IPS-18c (cell line): ENCODE data around the gene RTN4RL2.

ENCODE experiments used
- H3K4me3 ChIP-seq: 2 replicates; pipeline ENCODE4 v1.7.0; 2013; ENCODE audit warnings: low read depth, mild to moderate bottlenecking, low read length, moderate library complexity; ENCODE audit not compliant: insufficient read depth
- H3K9me3 ChIP-seq: one replicate; pipeline ENCODE4 v1.6.1; 2013; ENCODE audit warnings: mild to moderate bottlenecking, low read length, moderate library complexity; ENCODE audit not compliant: control insufficient read depth, insufficient read depth

RTN4RL2 gene

GRCh38 chr11:57458060-57458409 lies 2.3 kb upstream of the RTN4RL2 start:
- H3K4me3 ChIP-seq: peak overlapping the region; percentile 4; the same call in 1 of the 2 replicates
- H3K9me3 ChIP-seq: no peaks in the 10 kb centered on the region

GRCh38 chr11:57458410-57459163 lies 1.7 kb upstream of the RTN4RL2 start:
- peak overlapping the region; percentile 46 for H3K4me3 ChIP-seq
- H3K9me3 ChIP-seq: no peaks in the 10 kb centered on the region

- H3K9me3 ChIP-seq: no peaks in the 10 kb centered on the region
- peak overlapping the region; percentile 46 for H3K4me3 ChIP-seq
These were observed 935 bp upstream of the RTN4RL2 start for GRCh38 chr11:57459164-57460021.

GRCh38 chr11:57460758-57461749 lies 726 bp downstream of the RTN4RL2 start:
- Histone ChIP-seq H3K9me3 (no peaks in the 10 kb centered on the region), H3K4me3 (peak overlapping the region; percentile 74)

GRCh38 chr11:57461841-57462489 lies 1.6 kb downstream of the RTN4RL2 start:
- Histone ChIP-seq H3K4me3 (peak overlapping the region; percentile 24; the same call in 1 of the 2 replicates), H3K9me3 (no peaks in the 10 kb centered on the region)

- Histone ChIP-seq H3K9me3 (no peaks in the 10 kb centered on the region), H3K4me3 (no peak overlapping the region)
These were observed 2.3 kb downstream of the RTN4RL2 start for GRCh38 chr11:57462597-57462996.

GRCh38 chr11:57463671-57464538 lies 3.6 kb downstream of the RTN4RL2 start:
- Histone ChIP-seq H3K9me3 (no peaks in the 10 kb centered on the region), H3K4me3 (0 out of 2 replicates have a peak overlapping the region, but pooled peaks have one; percentile 25)

- no peak overlapping the region for H3K4me3 ChIP-seq
- H3K9me3 ChIP-seq: no peaks in the 10 kb centered on the region
These were observed 4.3 kb downstream of the RTN4RL2 start for GRCh38 chr11:57464539-57465181.

- Histone ChIP-seq H3K4me3 (no peak overlapping the region), H3K9me3 (no peaks in the 10 kb centered on the region)
These were observed 6.4 kb downstream of the RTN4RL2 start for GRCh38 chr11:57466680-57467079.

- no peak overlapping the region for H3K4me3 ChIP-seq
- no peaks in the 10 kb centered on the region for H3K9me3 ChIP-seq
These were observed 7.3 kb downstream of the RTN4RL2 start for GRCh38 chr11:57467508-57468157.

- Histone ChIP-seq H3K4me3 (no peak overlapping the region), H3K9me3 (no peaks in the 10 kb centered on the region)
These were observed 7.9 kb downstream of the RTN4RL2 start for GRCh38 chr11:57468276-57468675.

- Histone ChIP-seq H3K9me3 (no peaks in the 10 kb centered on the region), H3K4me3 (no peak overlapping the region)
These were observed 8.9 kb downstream of the RTN4RL2 start for GRCh38 chr11:57469268-57469667.

- H3K9me3 ChIP-seq: no peaks in the 10 kb centered on the region
- no peak overlapping the region for H3K4me3 ChIP-seq
These were observed 11.2 kb downstream of the RTN4RL2 start for GRCh38 chr11:57471496-57471895.

- Histone ChIP-seq H3K9me3 (no peaks in the 10 kb centered on the region), H3K4me3 (no peak overlapping the region)
These were observed 13.0 kb downstream of the RTN4RL2 start for GRCh38 chr11:57473285-57473841.
